Activated CD4-positive, alpha-beta T cell treated with anti-CD3 and anti-CD28 coated beads for 36 hours (primary cell): ENCODE measurements around the gene FAM81A. TPM values are rescaled to one million over a fixed set of nuclear protein-coding genes. Genes with fewer than 3 reads are reported as not detected.

Source experiments
- ATAC-seq: fragments of 200-7000 bp; cut with Tn5 transposase; one replicate; pipeline ENCODE4 v1.10.0; 2021; ENCODE audit warnings: mild to moderate bottlenecking, moderate library complexity
- CTCF ChIA-PET: fragments of 350-600 bp; sonication (Branson Sonifier 250); formaldehyde crosslinking; loops from one replicate; lab custom pipeline; 2021; ENCODE audit warnings: antibody characterized with exemption; lab: Charles Lee
- POLR2A ChIA-PET: fragments of 350-600 bp; sonication (Branson Sonifier 250); formaldehyde crosslinking; loops from one replicate; lab custom pipeline; 2021; ENCODE audit warnings: antibody characterized with exemption, inconsistent platforms; lab: Charles Lee
- DNase-seq: peaks from one replicate; pipeline ENCODE4 v3.0.0-alpha.2; 2020
- H3K27ac Mint-ChIP-seq: one replicate; pipeline ENCODE4 v1.8.0; 2021; ENCODE audit warnings: mixed read lengths
- H3K27me3 Mint-ChIP-seq: one replicate; pipeline ENCODE4 v1.8.0; 2021; ENCODE audit warnings: mixed read lengths
- H3K36me3 Mint-ChIP-seq: one replicate; pipeline ENCODE4 v1.8.0; 2021; ENCODE audit warnings: low read depth, mixed read lengths
- H3K4me1 Mint-ChIP-seq: one replicate; pipeline ENCODE4 v1.8.0; 2021; ENCODE audit warnings: mixed read lengths
- H3K4me3 Mint-ChIP-seq: one replicate; pipeline ENCODE4 v1.8.0; 2021; ENCODE audit warnings: mild to moderate bottlenecking, moderate library complexity, mixed read lengths
- H3K9me3 Mint-ChIP-seq: one replicate; pipeline ENCODE4 v1.8.0; 2021; ENCODE audit warnings: low read depth, mixed read lengths
- intact Hi-C, 2 experiments: fragments of 100-400 bp; cut with DNase I in 1 of 2; cut with micrococcal nuclease in 1 of 2; formaldehyde crosslinking; loops; one replicate each; pipeline versions ENCODE4 v1.14.2 to v1.15.1; 2022 to 2024; cut with DNase I, micrococcal nuclease
- total RNA-seq, 2 experiments: library from RNA; stranded (reverse); gene quantifications; one replicate each; pipeline ENCODE4 v1.2.3, GENCODE V29; 2021

The FAM81A gene
- total RNA-seq, 2 experiments from 2014 or later, result 0.26 to 0.57 TPM

DNA sequence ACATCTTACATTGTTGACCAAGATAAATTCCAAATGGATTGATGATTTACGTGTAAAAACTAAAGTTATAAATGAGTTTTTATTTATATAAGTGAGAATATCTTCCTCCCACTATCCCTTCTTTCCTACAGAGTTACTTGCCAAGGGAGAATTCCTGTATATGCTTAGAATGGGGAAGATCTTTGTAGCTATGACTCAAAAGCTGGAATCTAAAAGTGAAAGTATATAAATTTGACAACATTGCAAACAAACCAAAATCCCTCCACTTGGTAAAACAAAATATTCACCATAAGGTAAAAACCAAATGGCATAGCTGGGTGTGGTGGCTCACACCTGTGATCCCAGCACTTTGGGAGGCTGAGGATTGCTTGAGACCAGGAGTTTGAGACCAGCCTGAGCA, 120.9 kb downstream of the FAM81A start:
- H3K36me3 Mint-ChIP-seq, result no peaks in the 10 kb centered on the region
- ATAC-seq (no peak), DNase-seq (no peak)
- POLR2A ChIA-PET, result interaction anchor here (1.3 kb wide), 1 partner anchor 19 kb away, joined by 3 read pairs; no protein-coding TSS in a partner anchor
- peaks cover 2% of the 10 kb centered on the region for H3K27me3 Mint-ChIP-seq
- H3K4me3 Mint-ChIP-seq, result no peak overlapping the region
- no peak overlapping the region for H3K27ac Mint-ChIP-seq
- H3K9me3 Mint-ChIP-seq, result no peaks in the 10 kb centered on the region
- H3K4me1 Mint-ChIP-seq, result no peaks in the 10 kb centered on the region
- intact Hi-C loops, result no loop called here
- CTCF ChIA-PET, result interaction anchor here (0.6 to 1.2 kb wide), 4 partner anchors 18 to 520 kb away, joined by 3 to 8 read pairs (median 3); no protein-coding TSS in a partner anchor

DNA sequence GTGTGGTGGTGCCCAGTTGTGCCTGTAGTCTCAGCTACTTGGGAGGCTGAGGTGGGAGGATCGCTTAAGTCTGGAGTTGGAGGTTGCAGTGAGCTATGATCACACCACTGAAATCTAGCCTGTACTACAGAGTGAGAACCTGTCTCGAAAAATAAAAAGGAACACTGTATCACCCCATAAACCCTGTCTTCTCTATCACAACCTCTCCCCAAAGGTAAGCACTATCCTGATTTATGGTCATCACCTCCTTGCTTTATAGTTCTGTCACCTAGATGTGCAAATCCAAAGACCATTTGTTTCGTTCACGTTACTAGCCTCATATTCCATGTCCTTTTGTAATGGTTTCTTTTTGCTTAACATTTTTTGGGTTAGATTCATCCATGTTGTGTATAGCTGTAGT, 123.6 kb downstream of the FAM81A start:
- DNase-seq (no peak), ATAC-seq (no peak)
- peaks cover under 1% of the 10 kb centered on the region for H3K27me3 Mint-ChIP-seq
- H3K9me3 Mint-ChIP-seq, result peaks cover 2% of the 10 kb centered on the region
- no peaks in the 10 kb centered on the region for H3K36me3 Mint-ChIP-seq
- H3K27ac Mint-ChIP-seq, result no peak overlapping the region
- H3K4me3 Mint-ChIP-seq, result no peak overlapping the region
- no peaks in the 10 kb centered on the region for H3K4me1 Mint-ChIP-seq
- intact Hi-C loops, result no loop called here
- ChIA-PET CTCF (no interaction called here), POLR2A (no interaction called here)

DNA sequence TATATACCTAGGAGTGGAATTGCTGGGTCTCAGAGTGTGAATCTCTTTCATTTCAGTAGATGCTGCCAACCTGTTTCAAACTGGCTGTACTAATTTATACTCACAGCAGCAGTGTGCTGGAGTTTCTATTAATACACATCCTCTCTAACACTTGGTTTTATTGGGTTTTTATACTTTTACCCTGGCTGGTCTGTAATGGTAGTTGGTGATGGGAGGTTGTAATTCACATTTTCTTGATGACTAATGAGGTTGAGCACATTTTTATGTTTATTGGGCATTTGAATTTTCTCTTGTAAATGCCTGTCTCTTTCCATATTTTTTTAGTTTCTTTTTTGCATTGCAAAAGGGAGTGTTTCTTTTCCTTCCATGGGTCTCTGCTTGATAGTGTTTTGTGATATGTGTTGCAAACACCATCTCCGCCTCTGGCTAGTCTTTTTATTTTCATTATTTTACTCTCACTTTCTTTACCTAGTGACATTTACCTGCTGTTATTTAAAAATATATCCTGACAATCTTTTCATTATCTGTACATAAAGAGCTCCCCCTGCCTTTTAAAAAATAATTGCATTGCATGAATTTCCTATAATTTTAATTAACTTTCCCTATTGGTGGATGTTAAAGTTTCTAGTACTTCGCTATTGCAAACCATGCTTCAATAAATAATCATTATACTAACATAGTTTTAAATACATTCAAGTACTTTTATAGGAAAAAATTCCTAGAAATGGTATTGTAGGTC, 124.6 kb downstream of the FAM81A start:
- ChIA-PET POLR2A (no interaction called here), CTCF (interaction anchor here (0.6 to 1.0 kb wide), 3 partner anchors 29 to 333 kb away, joined by 3 to 4 read pairs (median 3); no protein-coding TSS in a partner anchor)
- intact Hi-C loops, result no loop called here
- no peak for DNase-seq
- Mint-ChIP-seq H3K9me3 (peaks cover 2% of the 10 kb centered on the region), H3K4me3 (no peak overlapping the region), H3K27me3 (peaks cover 3% of the 10 kb centered on the region), H3K4me1 (no peaks in the 10 kb centered on the region), H3K27ac (no peak overlapping the region), H3K36me3 (no peaks in the 10 kb centered on the region)
- no peak for ATAC-seq

DNA sequence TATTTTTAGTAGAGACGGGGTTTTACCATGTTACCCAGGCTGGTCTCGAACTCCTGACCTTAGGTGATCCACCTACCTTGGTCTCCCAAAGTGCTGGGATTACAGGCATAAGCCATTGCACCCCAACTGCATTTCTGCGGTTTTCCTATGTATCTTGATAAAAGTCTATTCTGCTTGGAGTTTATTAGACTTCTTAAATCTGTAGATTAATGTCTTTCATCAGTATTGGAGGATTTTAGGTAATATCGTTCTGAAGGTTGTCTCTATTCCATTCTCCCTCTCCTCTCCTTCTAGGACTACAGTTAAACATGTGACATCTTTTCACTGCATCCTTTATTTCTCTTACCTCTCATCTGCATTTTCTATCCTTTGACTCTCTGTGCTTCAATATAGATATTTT, 127.3 kb downstream of the FAM81A start:
- H3K4me1 Mint-ChIP-seq, result no peaks in the 10 kb centered on the region
- peaks cover 6% of the 10 kb centered on the region for H3K27me3 Mint-ChIP-seq
- H3K36me3 Mint-ChIP-seq, result no peaks in the 10 kb centered on the region
- ChIA-PET CTCF (no interaction called here), POLR2A (no interaction called here)
- no peak overlapping the region for H3K4me3 Mint-ChIP-seq
- DNase-seq, result no peak
- H3K27ac Mint-ChIP-seq, result no peak overlapping the region
- peaks cover 2% of the 10 kb centered on the region for H3K9me3 Mint-ChIP-seq
- no peak for ATAC-seq
- intact Hi-C loops, result no loop called here

DNA sequence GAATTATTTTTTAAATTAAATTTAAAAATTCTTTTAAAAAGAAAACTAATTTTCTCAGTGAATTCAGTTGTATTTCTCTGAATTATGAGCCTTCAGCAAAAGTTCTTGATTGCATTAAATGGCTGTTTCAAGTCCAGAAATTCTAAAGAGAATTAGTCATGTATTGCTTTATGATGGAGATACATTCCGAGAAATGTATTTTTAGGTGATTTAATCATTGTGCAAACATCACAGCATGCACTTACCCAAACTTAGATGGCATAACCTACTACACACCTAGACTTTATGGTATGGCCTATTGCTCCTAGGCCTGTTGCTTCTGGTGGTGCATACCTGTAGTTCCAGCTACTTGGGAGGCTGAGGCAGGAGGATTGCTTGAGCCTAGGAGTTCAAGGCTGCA, 129.3 kb downstream of the FAM81A start:
- no peak overlapping the region for H3K27ac Mint-ChIP-seq
- ChIA-PET CTCF (interaction anchor here (0.6 to 1.0 kb wide), 4 partner anchors 18 to 1594 kb away, joined by 3 read pairs; no protein-coding TSS in a partner anchor), POLR2A (no interaction called here)
- H3K36me3 Mint-ChIP-seq, result no peaks in the 10 kb centered on the region
- H3K9me3 Mint-ChIP-seq, result peaks cover 2% of the 10 kb centered on the region
- intact Hi-C loops, result no loop called here
- H3K27me3 Mint-ChIP-seq, result peaks cover 6% of the 10 kb centered on the region
- ATAC-seq, result no peak
- H3K4me1 Mint-ChIP-seq, result no peaks in the 10 kb centered on the region
- no peak overlapping the region for H3K4me3 Mint-ChIP-seq
- DNase-seq, result no peak

DNA sequence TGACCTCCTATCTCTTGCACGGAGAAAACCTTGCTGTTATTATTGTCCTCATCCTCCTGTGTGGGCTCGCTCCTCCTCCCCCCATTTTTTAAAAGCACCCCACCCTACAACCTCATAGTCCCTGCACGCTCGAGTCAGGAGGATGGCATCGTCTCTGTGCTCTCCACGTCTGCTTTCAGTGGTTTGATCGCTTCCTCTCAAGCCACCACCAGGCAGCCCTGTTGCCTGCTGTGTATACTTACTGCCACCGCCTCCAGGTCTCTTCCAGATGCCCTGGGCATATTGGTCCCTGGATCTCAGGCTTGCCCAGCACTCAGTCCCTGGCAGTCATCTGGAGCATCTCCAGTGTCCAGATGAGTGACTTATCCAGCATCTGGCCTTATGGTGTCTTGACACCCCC, 131.5 kb downstream of the FAM81A start:
- DNase-seq, result no peak
- peaks cover 6% of the 10 kb centered on the region for H3K27me3 Mint-ChIP-seq
- ChIA-PET CTCF (interaction anchor here (0.7 kb wide), 1 partner anchor 27 kb away, joined by 4 read pairs; no protein-coding TSS in a partner anchor), POLR2A (no interaction called here)
- no peaks in the 10 kb centered on the region for H3K4me1 Mint-ChIP-seq
- H3K9me3 Mint-ChIP-seq, result peaks cover 2% of the 10 kb centered on the region
- intact Hi-C loops, result no loop called here
- no peaks in the 10 kb centered on the region for H3K36me3 Mint-ChIP-seq
- H3K4me3 Mint-ChIP-seq, result no peak overlapping the region
- no peak overlapping the region for H3K27ac Mint-ChIP-seq
- ATAC-seq, result no peak

DNA sequence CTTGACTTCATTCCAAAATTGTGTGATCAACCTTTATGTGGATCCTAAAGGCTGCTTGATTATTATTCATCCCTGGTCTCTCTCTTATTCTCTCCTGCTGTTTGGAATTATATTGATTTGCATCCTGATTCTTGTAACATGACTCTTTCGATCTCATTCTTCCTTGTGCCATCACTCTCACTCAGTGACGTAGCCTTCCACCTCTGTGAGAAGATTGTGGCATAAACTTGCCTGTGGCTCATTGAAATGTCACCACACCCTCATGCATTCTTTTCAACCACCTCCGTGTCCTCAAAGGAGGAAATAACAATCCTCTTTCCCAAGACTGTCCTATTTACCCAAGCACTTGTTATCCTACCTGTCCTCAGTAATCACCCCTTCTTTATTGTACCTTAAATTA, 132.3 kb downstream of the FAM81A start:
- H3K4me1 Mint-ChIP-seq, result no peaks in the 10 kb centered on the region
- no peak overlapping the region for H3K27ac Mint-ChIP-seq
- no peak for ATAC-seq
- CTCF ChIA-PET, result interaction anchor here (0.7 kb wide), 2 partner anchors 11 to 26 kb away, joined by 3 to 4 read pairs; no protein-coding TSS in a partner anchor
- intact Hi-C loops, result no loop called here
- H3K4me3 Mint-ChIP-seq, result no peak overlapping the region
- H3K27me3 Mint-ChIP-seq, result peaks cover 6% of the 10 kb centered on the region
- POLR2A ChIA-PET, result no interaction called here
- peaks cover 2% of the 10 kb centered on the region for H3K9me3 Mint-ChIP-seq
- no peaks in the 10 kb centered on the region for H3K36me3 Mint-ChIP-seq
- DNase-seq, result no peak

DNA sequence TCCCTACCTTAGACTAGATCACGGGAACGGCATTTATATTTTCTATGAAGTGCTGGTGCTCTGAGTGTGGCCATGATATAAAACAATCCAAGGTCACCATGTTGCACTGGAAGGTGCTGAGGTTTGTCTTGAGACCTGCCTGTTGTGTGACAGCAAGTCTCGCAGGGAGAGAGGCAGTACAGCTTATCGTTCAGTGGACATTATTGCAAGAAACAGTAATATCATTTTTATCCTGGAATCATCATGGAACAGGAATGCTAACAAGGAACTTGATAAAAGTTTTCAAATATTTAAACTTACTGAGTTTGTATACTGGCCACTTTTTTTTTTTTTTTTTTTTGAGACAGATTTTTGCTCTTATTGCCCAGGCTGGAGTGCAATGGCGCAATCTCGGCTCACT, 133.6 kb downstream of the FAM81A start:
- ChIA-PET CTCF (no interaction called here), POLR2A (no interaction called here)
- Mint-ChIP-seq H3K4me3 (no peak overlapping the region), H3K9me3 (no peaks in the 10 kb centered on the region), H3K4me1 (no peaks in the 10 kb centered on the region), H3K36me3 (no peaks in the 10 kb centered on the region), H3K27me3 (peaks cover 5% of the 10 kb centered on the region), H3K27ac (no peak overlapping the region)
- DNase-seq (no peak), ATAC-seq (no peak)
- intact Hi-C loops, result loop anchor here in 1 of 2 experiments (2.0 kb wide), 1 partner anchor 55 kb away; no protein-coding TSS in a partner anchor

Other genes with a start within 250 kb of the FAM81A start
- not detected for gene LDHAL6B, start 231.3 kb upstream of the FAM81A start, total RNA-seq
- 10 to 100 TPM in 1 of 2 experiments, 1 to 10 TPM in 1; 8.0 to 12.6 TPM for gene MYO1E, start 65.3 kb upstream of the FAM81A start, total RNA-seq
- not detected for gene GCNT3, start 173.6 kb downstream of the FAM81A start, total RNA-seq
- 100 to 1,000 TPM; 167 to 198 TPM for gene GTF2A2, start 219.3 kb downstream of the FAM81A start, total RNA-seq